K562 (cell line): Measurements from ENCODE around the gene NREP. TPM values are rescaled to one million over a fixed set of nuclear protein-coding genes. Genes with fewer than 3 reads are reported as not detected.

Source experiments
- HCFC1 ChIP-seq: IDR thresholded peaks from 2 replicates; pipeline ENCODE4 v1.6.1; 2012; ENCODE audit warnings: low read depth, low read length, improper control_type of control experiment
- HNRNPLL ChIP-seq: fragments of 200-400 bp; formaldehyde crosslinking; IDR thresholded peaks from 2 replicates; pipeline ENCODE4 v1.6.1; 2017; ENCODE audit warnings: low read length, low read depth, mild to moderate bottlenecking; ENCODE audit not compliant: poor library complexity, severe bottlenecking
- ZNF143 ChIP-seq: sonication (generic); formaldehyde crosslinking; IDR thresholded peaks from 2 replicates; pipeline ENCODE4 v1.9.0; 2022; ENCODE audit warnings: mild to moderate bottlenecking, missing genetic modification reagents
- ZNF274 ChIP-seq: IDR thresholded peaks from 2 replicates; pipeline ENCODE4 v1.6.1; 2011; ENCODE audit warnings: low read depth, mild to moderate bottlenecking, low read length, moderate library complexity, borderline replicate concordance
- ZNF311 ChIP-seq: fragments of 250-450 bp; sonication (Bioruptor Pico); IDR thresholded peaks from 2 replicates; pipeline ENCODE4 v1.4.0; 2020; ENCODE audit warnings: mild to moderate bottlenecking, moderate library complexity
- ZNF778 ChIP-seq: fragments of 450-650 bp; formaldehyde crosslinking; IDR thresholded peaks from 2 replicates; pipeline ENCODE4 v1.4.0; 2020; ENCODE audit warnings: mild to moderate bottlenecking, moderate library complexity
- ZNF830 ChIP-seq: fragments of 250-450 bp; sonication (Bioruptor Pico); IDR thresholded peaks from 2 replicates; pipeline ENCODE4 v1.5.0; 2021; ENCODE audit warnings: mild to moderate bottlenecking
- polyA plus RNA-seq, 8 experiments: library from polyadenylated mRNA; depleted of rRNA in 4 of 8; stranded (reverse) in 5 of 8; unstranded in 3 of 8; fragments of >200 nt; fragmentation: Nextera tagmentation in 2 of 8; fragmentation: Illumina TruSeq in 1 of 8; extraction: Ambion mirVana in 2 of 8; extraction: Trizol in 1 of 8; gene quantifications; 2 replicates each; pipeline versions ENCODE4 v1.2.1 to v1.2.3, GENCODE V29; 2011 to 2014; ENCODE audit warnings: inconsistent platforms in 1 of 8, missing spikeins in 1 of 8
- total RNA-seq, 7 experiments: library from RNA; depleted of rRNA in 6 of 7; stranded (reverse); fragments of >200 nt in 6 of 7; fragmentation: Illumina TruSeq in 2 of 7; extraction: Trizol in 2 of 7; gene quantifications; 2 replicates each; pipeline versions ENCODE4 v1.2.1 to v1.2.3, GENCODE V29; 2011 to 2021; ENCODE audit warnings: low replicate concordance in 1 of 7
- TF ChIP-seq, protein P1 (sequence below): fragments of 200-600 bp; sonication (generic); IDR thresholded peaks from one replicate; pipeline ENCODE4 v1.6.1; 2012; ENCODE audit warnings: mild to moderate bottlenecking, low read depth, low read length, inconsistent platforms
- TF ChIP-seq, protein P2 (sequence below): fragments of 450-650 bp; IDR thresholded peaks from 2 replicates; pipeline ENCODE4 v1.6.1; 2017; ENCODE audit warnings: antibody characterized with exemption, mild to moderate bottlenecking

Gene NREP
- total and polyA plus RNA-seq, 9 of the 15 experiments (the other 6 are each of a cell fraction or from before 2014, with no cell fraction given), result 0.08 to 0.58 (median 0.23) TPM; not detected in 1

DNA sequence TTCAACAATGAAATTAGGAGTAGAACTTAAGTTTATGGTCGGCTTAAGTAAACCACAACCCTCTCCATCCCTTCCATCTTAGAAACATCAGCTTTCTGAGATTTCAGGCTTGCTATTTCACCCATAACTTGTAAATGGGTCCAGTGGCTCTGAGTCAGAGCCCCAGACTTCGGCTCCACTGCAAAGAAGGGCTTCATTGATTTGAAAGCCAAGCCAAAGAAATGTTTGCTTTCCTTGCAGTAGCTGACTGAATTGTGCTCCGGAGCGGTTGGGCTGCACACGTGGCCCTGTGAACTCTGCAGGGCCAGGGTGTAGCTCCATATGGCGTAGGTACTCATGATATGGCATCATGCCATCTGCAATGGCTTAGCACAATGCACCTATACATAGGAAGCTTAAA, 57.0 kb downstream of the NREP start (continued):
- TF ChIP-seq, protein P1, sequence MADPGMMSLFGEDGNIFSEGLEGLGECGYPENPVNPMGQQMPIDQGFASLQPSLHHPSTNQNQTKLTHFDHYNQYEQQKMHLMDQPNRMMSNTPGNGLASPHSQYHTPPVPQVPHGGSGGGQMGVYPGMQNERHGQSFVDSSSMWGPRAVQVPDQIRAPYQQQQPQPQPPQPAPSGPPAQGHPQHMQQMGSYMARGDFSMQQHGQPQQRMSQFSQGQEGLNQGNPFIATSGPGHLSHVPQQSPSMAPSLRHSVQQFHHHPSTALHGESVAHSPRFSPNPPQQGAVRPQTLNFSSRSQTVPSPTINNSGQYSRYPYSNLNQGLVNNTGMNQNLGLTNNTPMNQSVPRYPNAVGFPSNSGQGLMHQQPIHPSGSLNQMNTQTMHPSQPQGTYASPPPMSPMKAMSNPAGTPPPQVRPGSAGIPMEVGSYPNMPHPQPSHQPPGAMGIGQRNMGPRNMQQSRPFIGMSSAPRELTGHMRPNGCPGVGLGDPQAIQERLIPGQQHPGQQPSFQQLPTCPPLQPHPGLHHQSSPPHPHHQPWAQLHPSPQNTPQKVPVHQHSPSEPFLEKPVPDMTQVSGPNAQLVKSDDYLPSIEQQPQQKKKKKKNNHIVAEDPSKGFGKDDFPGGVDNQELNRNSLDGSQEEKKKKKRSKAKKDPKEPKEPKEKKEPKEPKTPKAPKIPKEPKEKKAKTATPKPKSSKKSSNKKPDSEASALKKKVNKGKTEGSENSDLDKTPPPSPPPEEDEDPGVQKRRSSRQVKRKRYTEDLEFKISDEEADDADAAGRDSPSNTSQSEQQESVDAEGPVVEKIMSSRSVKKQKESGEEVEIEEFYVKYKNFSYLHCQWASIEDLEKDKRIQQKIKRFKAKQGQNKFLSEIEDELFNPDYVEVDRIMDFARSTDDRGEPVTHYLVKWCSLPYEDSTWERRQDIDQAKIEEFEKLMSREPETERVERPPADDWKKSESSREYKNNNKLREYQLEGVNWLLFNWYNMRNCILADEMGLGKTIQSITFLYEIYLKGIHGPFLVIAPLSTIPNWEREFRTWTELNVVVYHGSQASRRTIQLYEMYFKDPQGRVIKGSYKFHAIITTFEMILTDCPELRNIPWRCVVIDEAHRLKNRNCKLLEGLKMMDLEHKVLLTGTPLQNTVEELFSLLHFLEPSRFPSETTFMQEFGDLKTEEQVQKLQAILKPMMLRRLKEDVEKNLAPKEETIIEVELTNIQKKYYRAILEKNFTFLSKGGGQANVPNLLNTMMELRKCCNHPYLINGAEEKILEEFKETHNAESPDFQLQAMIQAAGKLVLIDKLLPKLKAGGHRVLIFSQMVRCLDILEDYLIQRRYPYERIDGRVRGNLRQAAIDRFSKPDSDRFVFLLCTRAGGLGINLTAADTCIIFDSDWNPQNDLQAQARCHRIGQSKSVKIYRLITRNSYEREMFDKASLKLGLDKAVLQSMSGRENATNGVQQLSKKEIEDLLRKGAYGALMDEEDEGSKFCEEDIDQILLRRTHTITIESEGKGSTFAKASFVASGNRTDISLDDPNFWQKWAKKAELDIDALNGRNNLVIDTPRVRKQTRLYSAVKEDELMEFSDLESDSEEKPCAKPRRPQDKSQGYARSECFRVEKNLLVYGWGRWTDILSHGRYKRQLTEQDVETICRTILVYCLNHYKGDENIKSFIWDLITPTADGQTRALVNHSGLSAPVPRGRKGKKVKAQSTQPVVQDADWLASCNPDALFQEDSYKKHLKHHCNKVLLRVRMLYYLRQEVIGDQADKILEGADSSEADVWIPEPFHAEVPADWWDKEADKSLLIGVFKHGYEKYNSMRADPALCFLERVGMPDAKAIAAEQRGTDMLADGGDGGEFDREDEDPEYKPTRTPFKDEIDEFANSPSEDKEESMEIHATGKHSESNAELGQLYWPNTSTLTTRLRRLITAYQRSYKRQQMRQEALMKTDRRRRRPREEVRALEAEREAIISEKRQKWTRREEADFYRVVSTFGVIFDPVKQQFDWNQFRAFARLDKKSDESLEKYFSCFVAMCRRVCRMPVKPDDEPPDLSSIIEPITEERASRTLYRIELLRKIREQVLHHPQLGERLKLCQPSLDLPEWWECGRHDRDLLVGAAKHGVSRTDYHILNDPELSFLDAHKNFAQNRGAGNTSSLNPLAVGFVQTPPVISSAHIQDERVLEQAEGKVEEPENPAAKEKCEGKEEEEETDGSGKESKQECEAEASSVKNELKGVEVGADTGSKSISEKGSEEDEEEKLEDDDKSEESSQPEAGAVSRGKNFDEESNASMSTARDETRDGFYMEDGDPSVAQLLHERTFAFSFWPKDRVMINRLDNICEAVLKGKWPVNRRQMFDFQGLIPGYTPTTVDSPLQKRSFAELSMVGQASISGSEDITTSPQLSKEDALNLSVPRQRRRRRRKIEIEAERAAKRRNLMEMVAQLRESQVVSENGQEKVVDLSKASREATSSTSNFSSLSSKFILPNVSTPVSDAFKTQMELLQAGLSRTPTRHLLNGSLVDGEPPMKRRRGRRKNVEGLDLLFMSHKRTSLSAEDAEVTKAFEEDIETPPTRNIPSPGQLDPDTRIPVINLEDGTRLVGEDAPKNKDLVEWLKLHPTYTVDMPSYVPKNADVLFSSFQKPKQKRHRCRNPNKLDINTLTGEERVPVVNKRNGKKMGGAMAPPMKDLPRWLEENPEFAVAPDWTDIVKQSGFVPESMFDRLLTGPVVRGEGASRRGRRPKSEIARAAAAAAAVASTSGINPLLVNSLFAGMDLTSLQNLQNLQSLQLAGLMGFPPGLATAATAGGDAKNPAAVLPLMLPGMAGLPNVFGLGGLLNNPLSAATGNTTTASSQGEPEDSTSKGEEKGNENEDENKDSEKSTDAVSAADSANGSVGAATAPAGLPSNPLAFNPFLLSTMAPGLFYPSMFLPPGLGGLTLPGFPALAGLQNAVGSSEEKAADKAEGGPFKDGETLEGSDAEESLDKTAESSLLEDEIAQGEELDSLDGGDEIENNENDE, result no peak
- TF ChIP-seq, protein P2, sequence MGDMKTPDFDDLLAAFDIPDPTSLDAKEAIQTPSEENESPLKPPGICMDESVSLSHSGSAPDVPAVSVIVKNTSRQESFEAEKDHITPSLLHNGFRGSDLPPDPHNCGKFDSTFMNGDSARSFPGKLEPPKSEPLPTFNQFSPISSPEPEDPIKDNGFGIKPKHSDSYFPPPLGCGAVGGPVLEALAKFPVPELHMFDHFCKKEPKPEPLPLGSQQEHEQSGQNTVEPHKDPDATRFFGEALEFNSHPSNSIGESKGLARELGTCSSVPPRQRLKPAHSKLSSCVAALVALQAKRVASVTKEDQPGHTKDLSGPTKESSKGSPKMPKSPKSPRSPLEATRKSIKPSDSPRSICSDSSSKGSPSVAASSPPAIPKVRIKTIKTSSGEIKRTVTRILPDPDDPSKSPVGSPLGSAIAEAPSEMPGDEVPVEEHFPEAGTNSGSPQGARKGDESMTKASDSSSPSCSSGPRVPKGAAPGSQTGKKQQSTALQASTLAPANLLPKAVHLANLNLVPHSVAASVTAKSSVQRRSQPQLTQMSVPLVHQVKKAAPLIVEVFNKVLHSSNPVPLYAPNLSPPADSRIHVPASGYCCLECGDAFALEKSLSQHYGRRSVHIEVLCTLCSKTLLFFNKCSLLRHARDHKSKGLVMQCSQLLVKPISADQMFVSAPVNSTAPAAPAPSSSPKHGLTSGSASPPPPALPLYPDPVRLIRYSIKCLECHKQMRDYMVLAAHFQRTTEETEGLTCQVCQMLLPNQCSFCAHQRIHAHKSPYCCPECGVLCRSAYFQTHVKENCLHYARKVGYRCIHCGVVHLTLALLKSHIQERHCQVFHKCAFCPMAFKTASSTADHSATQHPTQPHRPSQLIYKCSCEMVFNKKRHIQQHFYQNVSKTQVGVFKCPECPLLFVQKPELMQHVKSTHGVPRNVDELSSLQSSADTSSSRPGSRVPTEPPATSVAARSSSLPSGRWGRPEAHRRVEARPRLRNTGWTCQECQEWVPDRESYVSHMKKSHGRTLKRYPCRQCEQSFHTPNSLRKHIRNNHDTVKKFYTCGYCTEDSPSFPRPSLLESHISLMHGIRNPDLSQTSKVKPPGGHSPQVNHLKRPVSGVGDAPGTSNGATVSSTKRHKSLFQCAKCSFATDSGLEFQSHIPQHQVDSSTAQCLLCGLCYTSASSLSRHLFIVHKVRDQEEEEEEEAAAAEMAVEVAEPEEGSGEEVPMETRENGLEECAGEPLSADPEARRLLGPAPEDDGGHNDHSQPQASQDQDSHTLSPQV, result no peak
- no peak for TF ChIP-seq ZNF143 (CRISPR knock-in tag)
- TF ChIP-seq HNRNPLL, result no peak
- TF ChIP-seq ZNF830 (CRISPR knock-in tag), result no peak
- TF ChIP-seq ZNF311, result no peak
- TF ChIP-seq HCFC1, result no peak
- TF ChIP-seq ZNF778, result no peak
- no peak for TF ChIP-seq ZNF274
